Muscle of leg (tissue), 11 donors: Measurements from ENCODE around the gene SERAC1. TPM values are rescaled to one million over a fixed set of nuclear protein-coding genes. Genes with fewer than 3 reads are reported as not detected.

Source experiments
- DNase-seq: peaks from one replicate; pipeline ENCODE4 v3.0.0; 2013
- H3K27ac ChIP-seq: one replicate; pipeline ENCODE4 v1.5.1; 2013; ENCODE audit warnings: mild to moderate bottlenecking, low read length, control low read depth
- H3K27me3 ChIP-seq: one replicate; pipeline ENCODE4 v1.6.1; 2013; ENCODE audit warnings: low read length; ENCODE audit not compliant: control insufficient read depth, insufficient read depth
- H3K36me3 ChIP-seq: one replicate; pipeline ENCODE4 v1.6.1; 2013; ENCODE audit warnings: low read length; ENCODE audit not compliant: control insufficient read depth, insufficient read depth
- H3K4me1 ChIP-seq: one replicate; pipeline ENCODE4 v1.6.1; 2013; ENCODE audit warnings: low read length; ENCODE audit not compliant: control insufficient read depth, insufficient read depth
- H3K4me3 ChIP-seq: one replicate; pipeline ENCODE4 v1.5.1; 2013; ENCODE audit warnings: low read length, control low read depth
- H3K9me3 ChIP-seq: replicated peaks from 2 replicates; pipeline ENCODE4 v1.6.1; 2013; ENCODE audit warnings: low read depth, low read length; ENCODE audit not compliant: control insufficient read depth
- WGBS: methylation state at CpG from one replicate; pipeline ENCODE4 v1.1.5; 2013; ENCODE audit warnings: missing lambda C conversion rate; ENCODE audit not compliant: insufficient coverage; 5-methylcytosine and 5-hydroxymethylcytosine counted together
- polyA plus RNA-seq, 8 donors: library from polyadenylated mRNA; unstranded; fragments of 120-200 nt; gene quantifications; one replicate each; pipeline versions ENCODE4 v1.2.1 to v1.2.3, GENCODE V29; 2013; ENCODE audit warnings: inconsistent platforms in 1 of 8, low replicate concordance in 1 of 8; ENCODE audit not compliant: insufficient read length in 8 of 8, insufficient read depth in 1 of 8
- total RNA-seq: library from RNA; stranded (reverse); fragments of 120-200 nt; gene quantifications from one replicate; pipeline ENCODE4 v1.2.4, GENCODE V29; 2013

The SERAC1 gene
- total and polyA plus RNA-seq, 9 donors: 4.8 to 6.3 (median 5.5) TPM

DNA sequence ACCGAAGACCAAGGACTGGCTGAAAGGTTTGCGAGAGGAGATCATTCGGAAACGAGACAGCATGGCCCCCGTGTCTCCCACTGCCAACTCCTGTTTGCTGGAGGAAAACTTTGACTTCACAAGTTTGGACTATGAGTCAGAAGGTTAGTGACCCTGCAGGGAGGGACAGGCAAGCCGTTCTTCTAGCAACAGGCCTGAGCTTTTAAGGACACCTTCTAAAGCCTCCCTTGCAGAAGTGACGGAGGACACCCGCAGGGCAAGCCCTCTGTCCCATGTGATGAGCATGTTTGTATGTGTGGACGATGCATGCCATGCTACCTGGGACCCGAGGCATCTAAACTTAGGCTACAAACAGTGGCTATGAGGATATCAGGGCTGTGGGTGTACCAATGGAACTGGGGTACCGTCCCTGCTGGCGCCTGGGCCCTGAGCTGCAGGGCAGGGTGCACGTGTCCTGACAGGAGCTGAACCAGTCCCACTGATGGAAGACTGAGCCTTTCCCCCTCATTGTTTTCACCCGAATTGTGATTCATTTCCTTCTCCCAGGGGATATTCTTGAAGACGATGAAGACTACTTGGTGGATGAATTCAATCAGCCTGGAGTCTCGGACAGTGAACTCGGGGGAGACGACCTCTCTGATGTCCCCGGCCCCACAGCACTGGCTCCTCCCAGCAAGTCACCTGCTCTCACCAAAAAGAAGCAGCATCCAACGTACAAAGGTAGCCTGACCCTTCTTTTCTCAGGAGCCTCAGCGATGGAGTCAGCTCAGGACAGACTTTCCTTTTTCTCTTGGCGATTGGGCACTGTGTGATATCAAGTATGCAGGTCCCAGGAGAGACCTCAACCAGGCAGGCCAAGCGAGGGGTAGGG, 84.4 kb downstream of the SERAC1 start:
- Histone ChIP-seq H3K36me3 (peaks cover 42% of the 10 kb centered on the region), H3K9me3 (no peaks in the 10 kb centered on the region), H3K27ac (no peak overlapping the region), H3K27me3 (no peaks in the 10 kb centered on the region), H3K4me1 (peaks cover 9% of the 10 kb centered on the region), H3K4me3 (no peak overlapping the region)
- WGBS: 94% methylated on average over 14 of the region's 23 CpGs
- DNase-seq: no peak

- peaks cover 43% of the 10 kb centered on the region for H3K36me3 ChIP-seq
- H3K4me1 ChIP-seq: peaks cover under 1% of the 10 kb centered on the region
- H3K27me3 ChIP-seq: no peaks in the 10 kb centered on the region
- WGBS: 83% methylated on average over 2 of the region's 6 CpGs
- no peaks in the 10 kb centered on the region for H3K9me3 ChIP-seq
- no peak overlapping the region for H3K27ac ChIP-seq
- DNase-seq: no peak
- no peak overlapping the region for H3K4me3 ChIP-seq
Measured at GRCh38 chr6:158081657-158081935, 86.5 kb downstream of the SERAC1 start.

DNA sequence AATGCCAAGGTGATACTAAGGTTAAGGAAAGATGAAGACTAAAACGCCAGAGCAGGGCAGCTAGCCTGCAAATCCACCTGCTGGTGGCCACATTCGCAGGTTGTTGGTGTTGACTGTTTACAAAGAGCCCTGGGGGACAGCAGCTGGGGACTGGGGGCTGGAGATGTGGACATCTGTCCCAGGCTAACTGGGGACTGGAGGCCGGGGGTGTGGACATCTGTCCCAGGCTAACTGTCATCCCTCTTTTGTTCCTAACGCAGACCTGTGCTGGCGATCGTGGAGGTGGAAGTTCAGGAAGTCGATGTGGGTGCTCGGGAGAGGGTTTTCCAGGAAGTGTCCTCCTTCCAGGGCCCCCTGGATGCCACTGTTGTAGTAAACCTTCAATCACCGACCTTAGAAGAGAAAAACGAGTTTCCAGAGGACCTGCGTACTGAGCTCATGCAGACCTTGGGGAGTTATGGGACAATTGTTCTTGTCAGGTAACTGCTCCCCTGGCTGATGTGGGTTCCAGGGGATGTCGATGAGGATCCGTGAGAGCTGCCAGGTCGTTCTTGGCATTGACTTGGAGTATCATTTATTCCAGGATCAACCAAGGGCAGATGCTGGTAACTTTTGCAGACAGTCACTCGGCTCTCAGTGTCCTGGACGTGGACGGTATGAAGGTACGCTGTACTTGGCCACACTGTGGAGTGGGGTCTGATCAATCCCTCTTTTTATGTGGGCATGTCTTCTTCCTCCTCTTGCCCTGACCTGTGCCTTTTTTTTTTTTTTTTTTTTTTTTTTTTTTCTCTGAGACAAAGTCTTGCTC, 87.0 kb downstream of the SERAC1 start:
- no peaks in the 10 kb centered on the region for H3K9me3 ChIP-seq
- no peak for DNase-seq
- H3K27ac ChIP-seq: no peak overlapping the region
- 77% methylated on average over 12 of the region's 18 CpGs for WGBS
- no peaks in the 10 kb centered on the region for H3K27me3 ChIP-seq
- no peak overlapping the region for H3K4me3 ChIP-seq
- peaks cover 43% of the 10 kb centered on the region for H3K36me3 ChIP-seq
- no peaks in the 10 kb centered on the region for H3K4me1 ChIP-seq

- no peaks in the 10 kb centered on the region for H3K27me3 ChIP-seq
- 100% methylated on average over 1 of the region's 7 CpGs for WGBS
- H3K9me3 ChIP-seq: no peaks in the 10 kb centered on the region
- peaks cover 31% of the 10 kb centered on the region for H3K36me3 ChIP-seq
- H3K27ac ChIP-seq: no peak overlapping the region
- no peak overlapping the region for H3K4me3 ChIP-seq
- DNase-seq: no peak
- peaks cover 5% of the 10 kb centered on the region for H3K4me1 ChIP-seq
Measured at GRCh38 chr6:158078320-158078719, 89.7 kb downstream of the SERAC1 start.

DNA sequence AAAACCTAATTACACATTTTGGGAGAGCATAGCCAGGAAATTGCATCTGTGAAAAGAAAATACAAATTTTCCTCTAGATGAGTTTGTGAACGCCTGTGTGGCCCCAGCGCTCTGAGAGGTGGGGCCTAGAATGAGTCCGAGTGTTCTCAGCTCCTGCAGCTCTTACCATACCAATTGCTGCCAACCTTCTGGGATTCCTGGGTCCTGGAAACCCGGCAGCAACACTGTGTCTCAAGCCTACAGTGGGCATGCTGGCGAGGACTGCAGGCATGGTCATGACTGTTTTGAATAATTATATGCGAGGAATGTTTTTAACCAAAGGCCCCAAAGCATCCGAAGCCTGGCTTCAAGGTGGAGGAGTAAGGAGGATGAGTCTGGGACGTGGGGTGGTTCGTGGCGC, 90.4 kb downstream of the SERAC1 start:
- Histone ChIP-seq H3K36me3 (peaks cover 29% of the 10 kb centered on the region), H3K27me3 (no peaks in the 10 kb centered on the region), H3K4me3 (no peak overlapping the region), H3K9me3 (no peaks in the 10 kb centered on the region), H3K4me1 (peaks cover 5% of the 10 kb centered on the region), H3K27ac (no peak overlapping the region)
- no peak for DNase-seq
- 91% methylated on average over 10 of the region's 10 CpGs for WGBS

- no peak overlapping the region for H3K27ac ChIP-seq
- no peak overlapping the region for H3K4me3 ChIP-seq
- DNase-seq: no peak
- H3K36me3 ChIP-seq: peaks cover 34% of the 10 kb centered on the region
- no peaks in the 10 kb centered on the region for H3K9me3 ChIP-seq
- 94% methylated on average over 13 of the region's 18 CpGs for WGBS
- no peaks in the 10 kb centered on the region for H3K27me3 ChIP-seq
- peaks cover 10% of the 10 kb centered on the region for H3K4me1 ChIP-seq
Measured at GRCh38 chr6:158076548-158076947, 91.5 kb downstream of the SERAC1 start.

- H3K36me3 ChIP-seq: peaks cover 44% of the 10 kb centered on the region
- H3K9me3 ChIP-seq: no peaks in the 10 kb centered on the region
- no peaks in the 10 kb centered on the region for H3K27me3 ChIP-seq
- H3K27ac ChIP-seq: no peak overlapping the region
- WGBS: 35% methylated on average over 3 of the region's 3 CpGs
- H3K4me3 ChIP-seq: no peak overlapping the region
- DNase-seq: no peak
- H3K4me1 ChIP-seq: peaks cover 12% of the 10 kb centered on the region
Measured at GRCh38 chr6:158073776-158074175, 94.3 kb downstream of the SERAC1 start.

DNA sequence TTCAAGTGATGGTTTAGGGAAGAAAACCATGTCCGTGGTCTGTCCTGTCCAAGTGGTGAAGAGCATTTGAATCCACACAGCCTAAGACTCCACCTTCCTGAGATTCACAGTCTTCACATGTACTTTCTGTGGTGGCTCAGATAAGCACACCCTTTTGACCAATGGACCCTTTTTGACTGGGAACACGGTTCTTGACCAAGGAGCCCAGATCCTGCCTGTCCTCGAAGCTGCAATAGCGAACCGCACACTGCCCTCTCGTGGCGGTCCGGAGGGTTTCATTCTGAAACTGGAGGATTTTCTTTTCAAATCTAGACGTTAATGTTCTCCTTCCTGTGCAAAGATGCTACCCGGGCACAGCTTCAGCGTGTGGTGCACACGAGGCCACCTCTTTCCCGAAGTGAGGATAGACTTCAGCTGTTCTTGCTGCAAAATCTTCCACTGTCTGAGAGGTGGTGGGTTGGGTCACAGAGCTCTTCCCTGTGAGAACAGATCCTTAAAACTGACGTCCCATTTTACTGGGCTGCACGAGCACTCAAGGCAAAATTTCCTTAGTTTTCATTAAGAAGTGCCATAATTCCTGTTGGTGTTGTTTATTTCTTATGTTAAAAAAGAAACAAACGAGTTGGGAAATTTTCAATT, 95.9 kb downstream of the SERAC1 start:
- H3K27me3 ChIP-seq: no peaks in the 10 kb centered on the region
- H3K9me3 ChIP-seq: no peaks in the 10 kb centered on the region
- H3K27ac ChIP-seq: no peak overlapping the region
- H3K4me3 ChIP-seq: no peak overlapping the region
- peaks cover 16% of the 10 kb centered on the region for H3K4me1 ChIP-seq
- 2% methylated on average over 9 of the region's 16 CpGs for WGBS
- H3K36me3 ChIP-seq: peaks cover 38% of the 10 kb centered on the region
- peak; percentile 80 for DNase-seq

GRCh38 chr6:158071121-158072082, 96.7 kb downstream of the SERAC1 start:
- Histone ChIP-seq H3K4me1 (peaks cover 16% of the 10 kb centered on the region), H3K27ac (no peak overlapping the region), H3K27me3 (no peaks in the 10 kb centered on the region), H3K4me3 (no peak overlapping the region), H3K36me3 (peaks cover 34% of the 10 kb centered on the region), H3K9me3 (no peaks in the 10 kb centered on the region)
- DNase-seq: no peak
- WGBS: 88% methylated on average over 32 of the region's 34 CpGs
